Left lung (tissue), 10 donors: ENCODE results near the gene TRABD. TPM values are rescaled to one million over a fixed set of nuclear protein-coding genes. Genes with fewer than 3 reads are reported as not detected.

Experiments used
- ATAC-seq: fragments of 200-7000 bp; cut with Tn5 transposase; one replicate; pipeline ENCODE4 v1.9.1; 2020; ENCODE audit warnings: moderate library complexity
- DNase-seq, 4 donors: peaks; one replicate each; pipeline ENCODE4 v3.0.0-alpha.2; 2013 to 2020
- H3K27ac ChIP-seq, 2 donors: fragments of 200-600 bp; sonication (generic) in 1 of 2; one replicate each; pipeline versions ENCODE4 v1.5.0 to v1.8.0; 2020 to 2021
- H3K27me3 ChIP-seq, 2 donors: fragments of 200-600 bp; sonication (generic) in 1 of 2; one replicate each; pipeline versions ENCODE4 v1.5.0 to v1.8.0; 2020 to 2021
- H3K36me3 ChIP-seq, 2 donors: fragments of 200-600 bp; sonication (generic) in 1 of 2; one replicate each; pipeline versions ENCODE4 v1.5.0 to v1.8.0; 2020 to 2021
- H3K4me1 ChIP-seq, 2 donors: fragments of 200-600 bp; one replicate each; pipeline ENCODE4 v1.8.0; 2021
- H3K4me3 ChIP-seq, 2 donors: fragments of 200-600 bp; sonication (generic) in 1 of 2; one replicate each; pipeline versions ENCODE4 v1.5.0 to v1.8.0; 2020 to 2021; ENCODE audit warnings: mild to moderate bottlenecking in 1 of 2
- H3K9me3 ChIP-seq, 2 donors: fragments of 200-600 bp; sonication (generic) in 1 of 2; one replicate each; pipeline versions ENCODE4 v1.5.0 to v1.8.0; 2020 to 2021
- CTCF ChIP-seq, 2 donors: fragments of 200-600 bp; sonication (generic) in 1 of 2; IDR thresholded peaks; one replicate each; pipeline versions ENCODE4 v1.5.0 to v1.8.0; 2021; ENCODE audit warnings: antibody characterized with exemption in 2 of 2
- intact Hi-C, 2 donors: fragments of 100-400 bp; cut with DNase I; formaldehyde crosslinking; loops; one replicate each; pipeline versions ENCODE4 v1.11.2 to v1.14.2; 2022
- polyA plus RNA-seq, 6 donors: library from polyadenylated mRNA; unstranded; fragments of 120-200 nt; gene quantifications; one replicate each; pipeline ENCODE4 v1.2.1, GENCODE V29; 2013; ENCODE audit not compliant: insufficient read length in 6 of 6
- total RNA-seq, 2 donors: library from RNA; stranded (reverse); fragmentation: NEBNext Ultra II Directional; extraction: Animal tissue kit (Norgen Biotek cat#: 25700); gene quantifications; one replicate each; pipeline ENCODE4 v1.2.1, GENCODE V29; 2021
- donor health status: DM: no; HTN: yes; CAD: no.
- donor health status: DM: no; HTN: no; CAD: no.

Gene TRABD
- total and polyA plus RNA-seq, 8 donors: 16.0 to 54.2 (median 24.4) TPM

GRCh38 chr22:50217543-50218152, 31.9 kb downstream of the TRABD start:
- peaks cover 0 to 7% of the 10 kb centered on the region in 2 donors for H3K4me1 ChIP-seq
- no peaks in the 10 kb centered on the region for H3K27me3 ChIP-seq
- no peak for TF ChIP-seq CTCF (IDR thresholded peaks at IDR 0.05)
- H3K36me3 ChIP-seq: peaks cover 0 to 99% of the 10 kb centered on the region in 2 donors
- DNase-seq (no peak), ATAC-seq (no peak)
- H3K27ac ChIP-seq: no peak overlapping the region
- H3K9me3 ChIP-seq: no peaks in the 10 kb centered on the region
- intact Hi-C loops: no loop called here
- no peak overlapping the region for H3K4me3 ChIP-seq

GRCh38 chr22:50218153-50218995, 32.7 kb downstream of the TRABD start:
- no peak overlapping the region for H3K27ac ChIP-seq
- H3K27me3 ChIP-seq: no peaks in the 10 kb centered on the region
- TF ChIP-seq CTCF (IDR thresholded peaks at IDR 0.05): no peak
- H3K4me3 ChIP-seq: no peak overlapping the region
- DNase-seq (no peak), ATAC-seq (peak; percentile 8)
- H3K4me1 ChIP-seq: peaks cover 0 to 7% of the 10 kb centered on the region in 2 donors
- H3K36me3 ChIP-seq: peaks cover 0 to 99% of the 10 kb centered on the region in 2 donors
- no peaks in the 10 kb centered on the region for H3K9me3 ChIP-seq
- intact Hi-C loops: no loop called here

DNA sequence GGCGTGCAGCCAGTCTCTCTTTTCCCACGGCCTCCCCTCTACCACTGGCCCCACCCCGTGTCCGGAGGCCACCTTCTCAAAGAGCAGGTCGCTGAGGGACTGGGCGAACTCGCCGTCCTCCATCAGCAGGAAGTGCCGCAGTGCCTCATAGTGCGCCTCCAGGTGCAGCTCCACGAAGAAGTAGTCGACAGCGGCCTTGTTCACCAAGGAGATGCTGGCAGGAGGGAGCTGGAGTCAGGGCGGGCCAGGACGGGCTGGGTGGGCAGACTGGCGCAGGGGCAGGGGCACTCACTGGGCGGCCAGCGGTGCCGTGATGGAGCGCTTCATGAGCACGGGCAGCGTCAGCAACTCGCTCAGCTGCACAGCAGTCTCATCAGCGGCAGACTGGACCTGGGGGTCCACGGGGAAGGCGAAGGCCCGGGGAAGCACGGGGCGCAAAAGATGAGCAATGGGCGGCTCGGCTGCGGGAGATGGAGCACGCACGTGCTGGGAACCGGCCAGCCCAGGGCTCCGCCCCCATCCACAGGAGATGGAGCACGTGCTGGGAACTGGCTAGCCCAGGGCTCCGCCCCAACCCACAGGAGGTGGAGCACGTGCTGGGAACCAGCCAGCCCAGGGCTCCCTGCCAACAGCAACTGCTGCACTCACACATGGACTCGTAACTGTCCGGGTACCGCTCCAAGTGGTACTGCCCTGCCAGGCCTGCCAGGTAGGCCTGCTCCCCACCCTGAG, 33.4 kb downstream of the TRABD start:
- peaks cover 0 to 99% of the 10 kb centered on the region in 2 donors for H3K36me3 ChIP-seq
- intact Hi-C loops: no loop called here

GRCh38 chr22:50219800-50220602, 34.3 kb downstream of the TRABD start:
- peaks cover 0 to 7% of the 10 kb centered on the region in 2 donors for H3K4me1 ChIP-seq
- H3K9me3 ChIP-seq: no peaks in the 10 kb centered on the region
- intact Hi-C loops: no loop called here
- no peak overlapping the region for H3K27ac ChIP-seq
- H3K4me3 ChIP-seq: no peak overlapping the region
- H3K36me3 ChIP-seq: peaks cover 0 to 100% of the 10 kb centered on the region in 2 donors
- no peaks in the 10 kb centered on the region for H3K27me3 ChIP-seq
- ATAC-seq (no peak), DNase-seq (no peak)
- TF ChIP-seq CTCF (IDR thresholded peaks at IDR 0.05): no peak

More for the DNA sequence above, 33.4 kb downstream of the TRABD start:
- no peak overlapping the region for H3K27ac ChIP-seq
- H3K27me3 ChIP-seq: no peaks in the 10 kb centered on the region
- no peak for TF ChIP-seq CTCF (IDR thresholded peaks at IDR 0.05)
- no peaks in the 10 kb centered on the region for H3K9me3 ChIP-seq
- DNase-seq (peak in 3 of 4 donors; percentile 83 to 90 (median 84)), ATAC-seq (peak; percentile 78)
- no peak overlapping the region for H3K4me3 ChIP-seq
- peaks cover 0 to 7% of the 10 kb centered on the region in 2 donors for H3K4me1 ChIP-seq
